Amniotic stem cell (primary cell): ENCODE results near the gene DVL2.

Experiments used
- DNase-seq: peaks from one replicate; lab custom pipeline; 2025; lab: John Stamatoyannopoulos, UW

Gene DVL2

DNA sequence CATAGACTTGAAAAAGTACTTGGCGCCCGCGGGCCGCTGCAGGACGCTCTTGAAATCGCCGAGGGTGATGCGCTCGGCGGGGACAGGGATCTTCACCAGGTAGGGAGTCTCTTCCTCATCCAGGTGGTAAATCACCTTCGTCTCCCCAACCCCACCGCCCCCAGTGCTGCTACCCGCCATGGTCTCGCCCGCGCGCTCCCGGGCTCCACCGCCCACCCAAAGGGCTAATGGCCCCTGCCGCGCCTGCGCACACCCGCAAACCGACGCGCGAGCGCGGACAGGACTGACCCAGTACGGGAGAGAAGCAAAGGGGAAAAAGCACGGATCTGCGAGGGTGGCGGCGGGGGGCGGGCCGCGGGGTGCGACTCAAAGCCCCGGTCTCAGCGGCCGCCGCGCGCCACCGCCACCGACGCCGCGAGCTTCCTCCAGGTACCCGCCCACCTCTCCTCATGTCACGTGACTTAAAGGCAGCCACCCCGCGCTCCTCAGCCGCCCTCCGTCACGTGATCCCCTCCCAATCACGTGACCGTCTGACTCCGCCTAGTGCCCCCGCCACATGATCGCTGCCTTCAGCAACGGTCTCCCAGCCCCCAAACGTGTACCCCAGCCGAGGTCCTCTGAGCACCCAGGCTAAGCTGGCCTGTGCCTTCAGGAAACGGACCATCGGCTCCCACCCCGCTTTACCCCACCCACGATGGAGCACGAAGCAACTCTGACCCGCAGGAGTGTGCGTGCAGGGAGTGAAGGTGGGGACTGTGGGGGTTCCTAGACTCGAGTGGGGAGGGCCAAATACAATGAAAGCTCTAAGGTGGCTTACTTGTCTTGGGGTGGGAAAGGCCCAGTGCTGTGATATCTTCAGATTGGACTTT, at the start of gene DVL2:
DVL2 (minus strand) TSS at position 435 of the 869 bp plus-strand sequence; CDS start at position 180, 255 bp downstream.
- peak; percentile 87 for DNase-seq

DNA sequence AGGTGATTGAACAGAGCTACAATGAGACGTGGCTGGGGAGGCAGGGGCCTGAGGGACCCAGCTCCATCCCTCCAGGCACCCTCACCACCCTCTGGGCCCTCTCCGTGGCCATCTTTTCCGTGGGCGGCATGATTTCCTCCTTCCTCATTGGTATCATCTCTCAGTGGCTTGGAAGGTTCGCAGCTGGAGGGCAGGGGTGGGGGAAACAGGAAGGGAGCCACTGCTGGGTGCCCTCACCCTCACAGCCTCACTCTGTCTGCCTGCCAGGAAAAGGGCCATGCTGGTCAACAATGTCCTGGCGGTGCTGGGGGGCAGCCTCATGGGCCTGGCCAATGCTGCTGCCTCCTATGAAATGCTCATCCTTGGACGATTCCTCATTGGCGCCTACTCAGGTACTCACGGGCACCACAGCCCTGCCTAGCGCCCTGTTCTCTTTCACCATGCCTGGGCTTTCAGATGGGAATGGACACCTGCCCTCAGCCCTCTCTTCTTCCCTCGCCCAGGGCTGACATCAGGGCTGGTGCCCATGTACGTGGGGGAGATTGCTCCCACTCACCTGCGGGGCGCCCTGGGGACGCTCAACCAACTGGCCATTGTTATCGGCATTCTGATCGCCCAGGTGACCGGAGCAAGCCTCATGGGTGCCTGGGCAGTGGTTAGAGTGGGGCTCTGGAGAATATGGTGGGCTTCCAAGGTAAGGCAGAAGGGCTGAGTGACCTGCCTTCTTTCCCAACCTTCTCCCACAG, 49.3 kb upstream of the DVL2 start:
- DNase-seq, result no peak

DNA sequence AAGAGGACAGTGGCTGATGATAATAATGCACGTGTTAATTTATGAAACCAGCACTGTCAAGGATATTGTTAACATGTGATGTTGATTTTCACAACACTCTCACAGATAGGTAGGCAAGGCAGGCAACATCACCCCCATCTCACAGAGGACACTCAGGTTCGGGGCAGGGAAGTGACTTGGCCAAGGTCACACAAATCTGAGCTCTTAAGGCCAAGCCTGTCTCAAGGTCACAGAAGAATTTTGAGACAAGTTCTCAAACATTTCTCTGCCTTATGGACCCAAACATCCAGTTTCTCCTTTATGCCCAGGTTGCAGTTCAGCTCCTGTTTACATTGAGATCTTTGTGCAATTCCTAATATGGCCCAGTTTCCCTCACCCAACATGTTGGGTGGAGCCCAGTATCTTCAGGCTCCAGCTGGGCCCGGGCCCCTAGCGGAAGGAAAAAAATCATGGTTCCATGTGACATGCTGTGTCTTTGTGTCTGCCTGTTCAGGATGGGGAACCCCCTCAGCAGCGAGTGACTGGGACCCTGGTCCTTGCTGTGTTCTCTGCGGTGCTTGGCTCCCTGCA, 48.5 kb upstream of the DVL2 start:
- no peak for DNase-seq

GRCh38 chr17:7281953-7282751, 47.8 kb upstream of the DVL2 start:
- DNase-seq, result no peak

DNA sequence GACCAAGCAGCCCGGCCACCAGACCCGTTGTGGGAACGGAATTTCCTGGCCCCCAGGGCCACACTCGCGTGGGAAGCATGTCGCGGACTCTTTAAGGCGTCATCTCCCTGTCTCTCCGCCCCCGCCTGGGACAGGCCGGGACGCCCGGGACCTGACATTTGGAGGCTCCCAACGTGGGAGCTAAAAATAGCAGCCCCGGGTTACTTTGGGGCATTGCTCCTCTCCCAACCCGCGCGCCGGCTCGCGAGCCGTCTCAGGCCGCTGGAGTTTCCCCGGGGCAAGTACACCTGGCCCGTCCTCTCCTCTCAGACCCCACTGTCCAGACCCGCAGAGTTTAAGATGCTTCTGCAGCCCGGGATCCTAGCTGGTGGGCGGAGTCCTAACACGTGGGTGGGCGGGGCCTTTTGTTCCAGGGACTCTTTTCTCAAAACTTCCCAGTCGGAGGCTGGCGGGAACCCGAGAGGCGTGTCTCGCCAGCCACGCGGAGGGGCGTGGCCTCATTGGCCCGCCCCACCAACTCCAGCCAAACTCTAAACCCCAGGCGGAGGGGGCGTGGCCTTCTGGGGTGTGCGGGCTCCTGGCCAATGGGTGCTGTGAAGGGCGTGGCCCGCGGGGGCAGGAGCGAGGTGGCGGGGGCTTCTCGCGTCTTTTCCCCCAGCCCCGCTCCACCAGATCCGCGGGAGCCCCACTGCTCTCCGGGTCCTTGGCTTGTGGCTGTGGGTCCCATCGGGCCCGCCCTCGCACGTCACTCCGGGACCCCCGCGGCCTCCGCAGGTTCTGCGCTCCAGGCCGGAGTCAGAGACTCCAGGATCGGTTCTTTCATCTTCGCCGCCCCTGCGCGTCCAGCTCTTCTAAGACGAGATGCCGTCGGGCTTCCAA, 47.0 kb upstream of the DVL2 start, which contains the start of gene SLC2A4:
SLC2A4 (plus strand) TSS at position 645 of the 879 bp plus-strand sequence; CDS start at position 862, 217 bp downstream.
- peak; percentile 69 for DNase-seq

DNA sequence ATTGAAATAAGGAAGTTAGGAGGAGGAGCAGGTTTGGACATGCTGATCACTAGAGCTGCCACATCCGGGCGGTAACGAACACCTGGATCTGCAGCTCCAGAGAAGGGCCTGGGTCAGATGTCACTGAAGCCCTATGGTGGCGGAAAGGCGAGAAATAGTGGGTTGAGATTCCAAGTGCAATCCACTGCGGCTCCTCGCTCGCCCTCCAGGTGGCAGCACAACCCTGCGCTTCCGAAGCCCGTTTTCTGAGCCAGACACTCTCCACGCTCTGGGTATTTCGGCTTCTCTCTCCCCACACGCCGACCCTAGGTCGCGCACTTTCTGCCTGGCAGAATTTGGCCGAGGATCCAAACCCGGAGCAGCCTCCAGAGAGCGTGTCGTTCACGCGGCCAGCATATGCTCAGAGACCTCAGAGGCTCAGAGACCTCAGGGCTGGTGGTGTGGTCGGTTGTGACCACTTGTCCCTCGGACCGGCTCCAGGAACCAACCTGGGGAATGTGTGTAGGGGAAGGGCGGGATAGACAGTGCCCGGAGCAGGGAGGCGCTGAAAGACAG, 46.3 kb upstream of the DVL2 start:
- peak; percentile 56 for DNase-seq

DNA sequence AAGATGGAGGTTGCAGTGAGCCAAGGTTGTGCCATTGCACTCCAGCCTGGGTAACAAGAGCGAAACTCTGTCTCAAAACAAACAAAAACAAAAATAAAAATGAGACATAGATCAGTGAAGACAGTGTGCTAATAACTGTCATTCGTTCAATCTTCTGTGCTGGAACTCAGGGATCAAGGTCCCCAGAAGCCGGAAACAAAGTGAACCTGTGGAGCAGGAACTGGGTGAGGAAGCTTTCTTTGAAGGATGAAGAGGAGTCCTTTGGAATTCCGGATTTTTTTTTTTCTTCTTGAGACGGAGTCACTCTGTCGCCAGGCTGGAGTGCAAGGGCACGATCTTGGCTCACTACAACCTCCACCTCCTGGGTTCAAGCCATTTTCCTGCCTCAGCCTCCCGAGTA, 45.1 kb upstream of the DVL2 start:
- no peak for DNase-seq

DNA sequence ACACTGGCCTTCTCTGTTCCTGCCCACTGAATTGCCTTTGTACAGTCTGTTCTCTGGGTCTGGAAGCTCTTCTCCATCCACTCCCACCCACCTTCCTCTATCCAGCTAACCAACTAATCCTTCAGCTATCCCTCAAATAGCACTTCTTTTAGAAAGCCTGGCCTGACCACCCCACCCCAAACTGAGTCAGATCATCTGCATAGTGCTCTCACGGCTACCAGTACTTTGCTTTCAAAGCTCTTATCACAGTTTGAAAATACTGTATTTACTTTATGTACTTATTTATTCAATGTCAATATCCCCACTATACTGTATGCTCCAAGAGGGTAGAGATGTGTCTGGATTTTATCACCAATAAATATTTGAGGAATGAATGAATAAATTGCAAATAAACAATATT, 32.5 kb upstream of the DVL2 start:
- DNase-seq, result no peak

DNA sequence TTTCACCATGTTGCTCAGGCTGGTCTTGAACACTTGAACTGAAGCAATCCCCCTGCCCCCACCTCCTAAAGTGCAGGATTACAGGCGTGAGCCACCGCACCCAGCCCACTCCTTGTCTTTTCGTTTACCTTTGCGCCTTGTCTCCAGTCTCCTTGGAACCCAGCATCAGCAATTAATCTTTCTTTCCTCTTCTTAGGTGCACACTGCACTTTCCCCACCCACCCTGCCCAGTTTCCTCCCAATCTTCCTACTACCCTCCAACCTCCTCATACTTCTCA, 29.4 kb upstream of the DVL2 start:
- DNase-seq, result no peak

DNA sequence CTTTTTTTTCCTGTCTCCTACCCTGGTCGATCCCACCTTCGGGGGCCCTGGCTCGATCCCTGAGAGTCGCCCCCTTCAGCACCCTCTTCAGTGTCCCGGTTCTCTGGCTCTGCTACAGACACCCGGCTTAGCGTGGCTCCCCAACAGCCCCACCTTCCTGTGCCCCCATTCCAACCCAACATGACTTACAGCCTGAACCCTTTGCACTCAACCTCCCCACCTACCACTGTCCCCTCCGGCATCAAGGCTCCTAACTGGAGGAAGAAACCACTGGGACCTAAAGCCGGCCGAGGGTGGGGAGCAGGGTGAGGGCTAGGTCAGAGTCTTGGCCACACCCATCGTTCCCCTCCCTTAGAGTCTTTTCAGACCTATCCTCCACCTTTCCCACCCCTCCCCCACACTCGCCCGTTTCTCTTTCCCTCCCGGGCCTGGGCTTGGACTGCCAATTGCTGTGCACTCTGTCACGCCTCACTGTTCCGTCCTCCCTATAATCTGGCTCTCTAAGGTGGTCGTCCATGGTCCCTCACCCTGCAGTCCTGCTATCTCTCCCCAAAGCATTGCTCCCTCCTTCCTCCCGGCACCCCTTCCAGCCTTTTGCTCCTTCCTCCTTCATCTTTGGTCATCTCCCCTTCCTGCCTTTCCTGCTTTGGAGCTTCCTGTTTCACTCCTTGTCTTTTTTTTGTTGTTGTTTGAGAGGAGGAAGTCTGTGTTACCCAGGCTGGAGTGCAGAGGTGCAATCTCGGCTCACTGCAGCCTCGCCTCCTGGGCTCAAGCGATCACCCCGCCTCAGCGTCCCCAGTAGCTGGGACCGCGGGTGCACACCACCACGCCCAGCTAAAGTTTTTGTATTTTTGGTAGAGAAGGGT, 28.9 kb upstream of the DVL2 start:
- no peak for DNase-seq

DNA sequence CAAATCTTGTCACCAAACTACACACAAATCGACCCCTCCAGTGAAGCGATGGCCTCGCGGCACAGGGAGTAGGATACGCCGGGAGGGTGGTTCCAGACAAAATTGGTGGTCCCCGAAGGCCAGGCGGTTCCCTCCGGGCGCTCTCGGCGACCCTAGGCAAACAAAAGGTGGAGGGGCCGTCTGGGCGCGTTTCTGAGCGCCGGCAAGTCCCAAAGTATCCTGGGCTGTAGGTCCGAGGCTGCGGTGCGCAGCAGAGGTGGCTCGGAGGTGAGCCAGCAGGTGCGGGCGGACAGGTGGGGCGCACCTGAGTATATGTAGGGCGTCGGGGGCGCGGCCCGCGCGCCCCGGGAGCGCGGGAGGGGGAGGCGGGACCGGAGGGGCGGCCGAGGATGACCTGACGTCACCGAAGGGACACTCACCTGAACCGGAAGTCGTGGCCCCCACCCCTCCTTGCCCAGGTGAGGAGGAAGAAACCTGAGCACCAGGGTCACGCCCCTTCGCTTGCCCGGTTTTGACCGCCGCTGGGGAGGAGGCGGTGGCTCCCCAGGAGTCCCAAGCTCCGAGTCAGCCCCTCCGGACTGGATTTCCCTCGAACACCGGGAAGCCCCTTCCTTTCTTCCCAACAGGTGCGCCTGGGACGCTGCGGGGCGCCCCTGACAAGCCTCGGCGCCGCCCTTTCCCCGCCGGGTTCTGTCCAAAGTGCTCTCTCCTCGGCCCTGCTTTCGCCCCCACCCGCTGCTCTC, 28.0 kb upstream of the DVL2 start, which contains the start of gene CLDN7:
CLDN7 (minus strand) TSS at position 287 of the 743 bp plus-strand sequence. CDS start 435 bp downstream, outside the sequence.
- DNase-seq, result no peak

GRCh38 chr17:7261379-7262191, 27.3 kb upstream of the DVL2 start:
- DNase-seq, result no peak

GRCh38 chr17:7260651-7261378, 26.5 kb upstream of the DVL2 start:
- no peak for DNase-seq

GRCh38 chr17:7260151-7260550, 25.8 kb upstream of the DVL2 start:
- no peak for DNase-seq

GRCh38 chr17:7259555-7259889, 25.2 kb upstream of the DVL2 start:
- no peak for DNase-seq

DNA sequence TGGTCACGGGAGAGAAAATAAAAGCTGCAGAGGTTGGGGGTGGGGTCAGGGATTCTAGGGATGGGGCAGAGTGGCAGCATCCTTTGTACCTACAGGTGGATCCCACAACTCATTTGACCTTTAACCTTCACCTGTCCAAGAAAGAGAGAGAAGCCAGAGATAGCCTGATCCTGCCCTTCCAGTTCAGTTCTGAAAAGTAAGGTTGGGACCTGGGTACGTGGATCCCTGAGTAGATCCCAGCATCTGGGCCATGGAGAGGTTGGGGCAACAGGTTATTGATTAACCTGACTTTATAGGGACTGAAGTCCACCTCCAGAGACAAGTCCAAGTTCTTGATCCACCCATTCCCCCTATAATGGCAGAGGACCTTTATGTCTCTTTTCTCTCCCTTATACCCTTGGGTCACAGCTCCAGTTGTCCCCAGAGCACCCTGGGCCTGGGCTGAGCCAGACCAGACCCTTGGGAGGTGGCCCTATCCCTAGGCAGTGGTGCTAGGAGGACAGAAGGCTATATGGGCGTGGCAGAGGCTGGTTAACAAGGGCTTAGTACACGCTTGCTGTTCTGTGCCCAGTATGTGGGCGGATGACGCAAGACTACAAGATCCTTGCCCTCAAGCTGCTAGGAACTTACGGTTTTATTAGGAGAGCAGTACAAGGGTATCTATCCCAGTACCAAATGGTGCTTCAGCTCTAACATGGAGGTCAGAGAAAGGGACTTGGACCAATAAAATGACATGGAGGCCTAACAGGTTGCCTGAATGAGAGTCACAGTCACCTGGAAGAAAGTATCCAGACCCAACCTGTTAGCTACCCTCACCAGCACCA, 24.6 kb upstream of the DVL2 start:
- no peak for DNase-seq
